HG03066 (cell line): Measurements from ENCODE around the gene KCNE3.

ENCODE experiments used
- ATAC-seq: cut with Tn5 transposase; IDR thresholded peaks from one replicate; pipeline ENCODE4 v1.9.1; 2021; ENCODE audit warnings: low read depth; ENCODE audit not compliant: unreplicated experiment

The KCNE3 gene

GRCh38 chr11:74473382-74474173 lies 6.2 kb upstream of the KCNE3 start:
- no peak for ATAC-seq

- ATAC-seq: no peak
These were observed 4.5 kb upstream of the KCNE3 start for GRCh38 chr11:74471668-74472429.

- ATAC-seq: no peak
These were observed 3.7 kb upstream of the KCNE3 start for GRCh38 chr11:74471037-74471436.

DNA sequence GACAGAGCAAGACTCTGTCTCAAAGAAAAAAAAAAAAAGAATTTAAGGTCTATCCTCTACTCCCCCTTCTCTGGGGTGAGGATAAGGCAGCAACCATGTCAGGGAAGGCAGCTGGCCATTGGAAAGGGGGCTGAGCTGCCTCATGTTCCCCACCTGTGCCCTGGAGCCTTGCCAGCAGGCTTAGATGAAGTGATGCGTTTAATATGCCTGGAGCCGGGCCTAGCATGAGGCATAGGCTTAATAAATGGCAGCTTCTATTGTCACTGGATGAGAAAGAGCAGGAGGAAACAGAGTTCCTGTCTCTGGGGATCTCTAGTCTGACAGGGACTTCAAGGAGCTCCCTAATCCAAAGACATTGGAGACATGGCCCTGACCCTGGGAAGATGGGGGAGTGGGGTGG lies 3.2 kb upstream of the KCNE3 start:
- ATAC-seq: no peak

- ATAC-seq: no peak
These were observed 1.6 kb upstream of the KCNE3 start for GRCh38 chr11:74468936-74469335.

DNA sequence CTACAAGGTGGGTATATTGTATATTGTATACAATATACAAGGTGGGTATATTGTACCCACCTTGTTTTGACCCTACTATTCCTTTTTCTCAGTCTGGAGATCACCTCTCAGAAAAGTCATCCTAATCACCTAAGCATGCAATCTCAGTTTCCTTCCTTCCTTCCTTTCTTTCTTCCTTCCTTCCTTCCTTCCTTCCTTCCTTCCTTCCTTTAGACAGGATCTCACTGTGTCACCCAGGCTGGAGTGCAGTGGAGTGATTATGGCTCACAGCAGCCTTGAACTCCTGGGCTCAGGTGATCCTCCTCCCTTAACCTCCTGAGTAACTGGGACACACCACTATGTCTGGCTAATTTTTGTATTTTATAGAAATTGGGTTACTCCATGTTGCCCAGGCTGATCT lies 1.2 kb upstream of the KCNE3 start:
- ATAC-seq: no peak

- no peak for ATAC-seq
These were observed 709 bp upstream of the KCNE3 start for GRCh38 chr11:74468058-74468457.

DNA sequence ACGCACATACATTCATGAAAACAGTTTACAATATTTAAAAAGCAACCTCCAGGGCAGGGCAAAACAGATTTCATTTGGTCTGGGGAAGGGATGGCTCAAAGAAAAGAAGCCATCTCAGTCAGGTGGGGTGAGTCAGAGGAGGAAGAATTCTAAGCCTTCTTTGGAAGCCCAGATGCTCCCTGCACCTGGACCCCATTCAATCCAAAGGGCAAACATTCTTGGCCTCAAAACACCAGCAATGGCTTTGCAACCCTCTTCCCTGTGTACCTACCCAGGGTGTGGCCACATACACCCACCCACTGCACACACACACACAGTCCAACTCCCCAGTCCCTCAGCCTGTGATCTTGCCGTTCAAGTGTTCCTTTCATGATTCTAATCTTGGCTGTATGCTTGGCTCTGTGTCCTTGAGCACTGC lies 2.0 kb downstream of the KCNE3 start:
- ATAC-seq: no peak

GRCh38 chr11:74464746-74465145 lies 2.6 kb downstream of the KCNE3 start:
- no peak for ATAC-seq

- ATAC-seq: no peak
These were observed 4.1 kb downstream of the KCNE3 start for GRCh38 chr11:74463216-74463615.

GRCh38 chr11:74462631-74463030 lies 4.7 kb downstream of the KCNE3 start:
- ATAC-seq: no peak

DNA sequence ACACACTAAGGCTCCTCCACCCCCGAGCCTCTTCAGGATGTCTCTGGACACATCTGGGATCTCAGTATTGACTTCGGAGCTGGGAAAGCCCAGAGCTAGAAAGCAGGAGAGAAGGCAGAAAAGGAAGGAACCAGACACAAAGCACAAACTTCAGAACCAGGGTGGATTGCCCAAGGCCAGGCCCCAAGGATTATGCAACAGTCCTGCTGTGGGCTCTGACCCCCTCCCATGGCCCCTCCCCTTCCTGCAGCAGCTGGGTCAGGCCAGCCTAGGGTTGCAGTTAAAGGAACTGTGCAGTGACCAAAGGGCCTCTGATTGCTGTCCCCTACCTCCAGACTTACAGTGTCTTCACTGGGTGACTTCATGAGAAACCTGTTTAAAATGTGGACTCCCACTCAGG lies 5.3 kb downstream of the KCNE3 start:
- no peak for ATAC-seq

DNA sequence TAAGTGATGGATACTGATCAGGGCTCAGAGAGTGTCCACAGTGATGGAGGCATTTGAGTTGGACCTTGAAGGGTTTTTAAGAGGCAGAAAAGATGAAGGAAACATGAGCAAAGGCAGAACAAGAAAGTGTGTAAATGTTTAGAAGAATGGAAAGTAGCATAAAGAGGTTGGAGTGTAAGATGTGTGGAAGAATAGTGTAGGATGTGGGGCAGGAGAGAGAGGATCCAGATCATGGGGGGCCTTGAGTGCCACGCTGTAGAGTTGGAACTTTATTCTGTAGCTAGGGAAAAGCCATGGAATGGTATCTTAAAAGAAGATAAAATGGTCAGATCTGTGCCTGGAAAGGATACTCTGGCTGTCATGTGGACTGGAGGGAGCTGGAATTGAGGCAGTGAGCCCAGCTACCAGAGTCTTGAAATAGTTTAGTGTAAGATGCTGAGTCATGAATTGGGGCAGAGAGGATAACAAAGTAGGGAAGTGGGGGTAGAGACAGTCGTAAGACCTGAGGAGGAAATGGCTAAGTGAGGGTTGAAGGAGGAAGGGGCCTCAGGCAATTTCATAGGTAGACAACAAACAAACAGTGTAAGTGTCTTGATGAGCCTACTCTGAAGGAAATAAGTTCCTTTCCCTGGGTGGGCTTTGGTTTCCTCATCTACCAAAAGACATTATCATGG lies 6.7 kb downstream of the KCNE3 start:
- no peak for ATAC-seq

DNA sequence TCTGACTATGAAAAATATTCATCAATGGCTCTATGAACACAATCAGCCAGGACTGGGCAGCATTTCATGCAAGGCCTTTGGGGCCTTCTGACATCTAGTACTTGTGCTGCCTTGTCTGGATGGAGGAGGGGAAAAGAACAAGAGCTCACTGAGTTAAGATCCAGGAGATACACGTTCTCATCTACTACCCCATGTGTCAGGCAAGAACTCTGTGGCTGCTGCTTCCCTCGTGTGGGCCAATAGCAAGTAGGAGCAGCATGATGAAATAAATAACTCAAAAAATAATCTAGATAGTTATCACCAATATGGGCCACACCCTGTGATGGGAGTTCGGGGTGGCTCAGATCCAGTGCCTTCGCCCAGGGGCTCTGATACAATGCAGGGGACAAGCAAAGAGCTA lies 7.3 kb downstream of the KCNE3 start:
- ATAC-seq: no peak

GRCh38 chr11:74459584-74459983 lies 7.8 kb downstream of the KCNE3 start:
- ATAC-seq: no peak

DNA sequence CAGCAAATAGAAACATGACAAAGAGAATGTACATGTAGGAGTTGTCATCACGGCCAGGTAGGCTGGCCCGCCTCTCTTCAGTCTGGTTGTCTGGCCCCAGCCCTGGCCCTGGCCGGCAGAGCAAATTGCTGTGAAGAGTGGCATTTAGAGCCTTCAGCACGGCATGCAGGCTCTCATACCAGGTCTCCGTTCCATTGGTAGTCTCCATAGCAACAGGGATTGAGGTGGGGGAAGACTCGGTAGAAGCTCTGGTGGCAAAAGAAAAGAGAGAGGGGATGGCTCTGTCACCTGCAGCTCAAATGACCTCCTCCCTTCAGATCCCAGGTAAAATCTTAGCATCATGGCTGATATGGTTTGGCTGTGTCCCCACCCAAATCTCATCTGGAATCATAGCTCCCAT lies 10.0 kb downstream of the KCNE3 start:
- no peak for ATAC-seq

DNA sequence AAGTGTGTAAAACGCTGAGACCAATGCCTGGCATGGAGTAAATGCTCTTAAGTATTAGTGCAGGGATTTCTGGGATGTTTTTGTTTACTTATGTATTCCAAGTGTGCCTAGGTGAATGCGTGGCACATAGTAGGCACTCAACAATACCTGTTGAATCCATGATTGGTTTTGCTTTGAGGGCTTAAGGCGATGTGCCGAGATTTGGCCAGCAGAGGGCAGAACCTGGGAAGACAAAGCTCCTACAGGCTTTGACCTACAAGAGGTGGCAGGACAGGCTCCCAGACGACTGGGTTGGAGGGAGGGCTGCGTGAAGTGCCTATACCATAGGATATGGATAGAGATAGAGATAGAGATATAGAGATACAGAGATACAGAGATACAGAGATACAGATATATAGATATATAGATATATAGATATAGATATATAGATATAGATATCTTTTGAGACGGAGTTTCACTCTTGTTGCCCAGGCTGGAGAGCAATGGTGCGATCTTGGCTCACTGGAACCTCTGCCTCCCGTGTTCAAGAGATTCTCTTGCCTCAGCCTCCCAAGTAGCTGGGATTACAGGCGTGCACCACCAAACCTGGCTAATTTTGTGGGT lies 13.9 kb downstream of the KCNE3 start:
- ATAC-seq: no peak

GRCh38 chr11:74452366-74452765 lies 15.0 kb downstream of the KCNE3 start:
- ATAC-seq: no peak

- no peak for ATAC-seq
These were observed 17.0 kb downstream of the KCNE3 start for GRCh38 chr11:74450318-74450717.

- ATAC-seq: no peak
These were observed 17.9 kb downstream of the KCNE3 start for GRCh38 chr11:74449369-74449931.

GRCh38 chr11:74447720-74448119 lies 19.6 kb downstream of the KCNE3 start:
- ATAC-seq: no peak
